Stimulated activated CD8-positive, alpha-beta memory T cell treated with anti-CD3 and anti-CD28 coated beads, Interleukin-7, amount 100 ng/mL, for 24 hours (primary cell): ENCODE measurements around the gene MFNG.

ENCODE experiments used
- DNase-seq: peaks from one replicate; pipeline ENCODE4 v3.0.0-alpha.2; 2020; ENCODE audit warnings: low read depth

Gene MFNG

GRCh38 chr22:37425369-37425768 lies 60.8 kb downstream of the MFNG start:
- DNase-seq = no peak

- no peak for DNase-seq
Observed at GRCh38 chr22:37423283-37423682, 62.9 kb downstream of the MFNG start.

GRCh38 chr22:37421468-37421877 lies 64.7 kb downstream of the MFNG start:
- DNase-seq = no peak

- DNase-seq = no peak
Observed at GRCh38 chr22:37420686-37421467, 65.3 kb downstream of the MFNG start.

GRCh38 chr22:37419969-37420685 lies 66.1 kb downstream of the MFNG start:
- no peak for DNase-seq

- no peak for DNase-seq
Observed at GRCh38 chr22:37419370-37419968, 66.7 kb downstream of the MFNG start.
